Subcutaneous adipose tissue (tissue), 4 donors: Measurements from ENCODE around the gene RHOJ. TPM values are rescaled to one million over a fixed set of nuclear protein-coding genes. Genes with fewer than 3 reads are reported as not detected.

ENCODE experiments used
- total RNA-seq, 4 donors: library from RNA; depleted of rRNA; stranded (reverse); fragments of >200 nt; gene quantifications; one replicate each; pipeline ENCODE4 v1.1.0, GENCODE V29; 2016
- TF ChIP-seq, protein P1 (sequence below): fragments of 450-650 bp; IDR thresholded peaks from one replicate; pipeline ENCODE4 v1.5.1; 2016; ENCODE audit warnings: low read depth, mild to moderate bottlenecking, control low read depth, antibody characterized with exemption, moderate library complexity

Gene RHOJ
- total RNA-seq, 4 donors from 2014 or later = 5.3 to 23.2 (median 8.4) TPM

DNA sequence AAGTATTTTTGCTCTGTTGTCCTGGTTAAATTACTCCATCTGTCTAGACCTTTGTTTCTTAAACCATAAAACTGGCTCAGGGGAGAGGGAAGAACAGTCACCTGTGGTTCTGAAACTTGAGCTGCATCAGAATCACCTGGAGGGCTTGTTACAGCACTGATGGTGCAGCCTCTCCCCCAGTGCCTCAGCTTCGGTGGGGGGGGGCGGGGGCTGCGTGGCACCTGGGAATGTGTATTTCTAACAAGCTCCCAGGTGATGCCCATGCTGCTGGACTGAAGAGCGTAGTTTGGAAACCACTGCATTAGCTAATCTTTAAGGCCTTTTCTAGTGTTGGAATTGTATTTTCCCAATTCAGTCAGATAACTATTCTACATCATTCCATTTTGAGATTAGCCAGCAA is 71.8 kb downstream of the RHOJ start:
- TF ChIP-seq, protein P1, sequence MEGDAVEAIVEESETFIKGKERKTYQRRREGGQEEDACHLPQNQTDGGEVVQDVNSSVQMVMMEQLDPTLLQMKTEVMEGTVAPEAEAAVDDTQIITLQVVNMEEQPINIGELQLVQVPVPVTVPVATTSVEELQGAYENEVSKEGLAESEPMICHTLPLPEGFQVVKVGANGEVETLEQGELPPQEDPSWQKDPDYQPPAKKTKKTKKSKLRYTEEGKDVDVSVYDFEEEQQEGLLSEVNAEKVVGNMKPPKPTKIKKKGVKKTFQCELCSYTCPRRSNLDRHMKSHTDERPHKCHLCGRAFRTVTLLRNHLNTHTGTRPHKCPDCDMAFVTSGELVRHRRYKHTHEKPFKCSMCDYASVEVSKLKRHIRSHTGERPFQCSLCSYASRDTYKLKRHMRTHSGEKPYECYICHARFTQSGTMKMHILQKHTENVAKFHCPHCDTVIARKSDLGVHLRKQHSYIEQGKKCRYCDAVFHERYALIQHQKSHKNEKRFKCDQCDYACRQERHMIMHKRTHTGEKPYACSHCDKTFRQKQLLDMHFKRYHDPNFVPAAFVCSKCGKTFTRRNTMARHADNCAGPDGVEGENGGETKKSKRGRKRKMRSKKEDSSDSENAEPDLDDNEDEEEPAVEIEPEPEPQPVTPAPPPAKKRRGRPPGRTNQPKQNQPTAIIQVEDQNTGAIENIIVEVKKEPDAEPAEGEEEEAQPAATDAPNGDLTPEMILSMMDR = no peak

DNA sequence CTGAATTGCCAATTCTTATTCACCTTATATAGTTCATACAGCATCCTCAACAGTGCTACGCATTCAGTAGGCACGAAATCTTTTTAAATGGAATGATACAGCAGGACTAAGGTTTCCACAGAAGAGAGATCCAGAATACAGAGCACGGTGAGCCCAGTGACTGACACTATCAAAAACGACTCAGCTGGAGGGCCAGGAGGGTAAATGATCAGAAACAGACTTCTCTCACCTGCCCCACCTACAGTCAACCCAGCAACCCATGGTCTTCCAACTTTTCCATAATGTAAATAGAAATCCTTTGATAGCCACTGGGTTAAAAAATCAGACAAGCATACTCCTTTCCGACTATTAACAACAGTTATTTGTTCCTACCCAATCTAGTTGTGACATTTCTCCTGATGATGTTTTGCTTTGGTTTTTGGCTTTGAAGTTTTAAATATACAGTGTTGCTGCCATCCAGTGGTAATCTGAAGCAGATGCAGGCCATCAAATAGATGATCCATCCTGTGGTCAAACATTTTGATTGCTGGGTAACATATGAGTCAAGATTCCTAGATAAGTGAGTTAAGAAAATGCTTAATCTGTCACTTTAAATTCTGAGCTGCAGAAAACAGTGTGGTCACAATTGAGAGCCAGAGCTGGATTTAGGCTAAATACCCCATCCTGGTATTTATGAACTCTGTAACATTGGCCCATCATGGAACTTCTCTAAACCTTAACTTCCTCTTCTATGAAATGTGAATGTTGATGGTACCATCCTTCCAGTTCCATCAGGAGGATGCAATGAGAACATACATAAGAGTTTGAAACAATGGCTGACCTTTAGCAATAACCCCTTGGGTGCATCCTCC is 72.5 kb downstream of the RHOJ start:
- TF ChIP-seq, protein P1 = no peak

DNA sequence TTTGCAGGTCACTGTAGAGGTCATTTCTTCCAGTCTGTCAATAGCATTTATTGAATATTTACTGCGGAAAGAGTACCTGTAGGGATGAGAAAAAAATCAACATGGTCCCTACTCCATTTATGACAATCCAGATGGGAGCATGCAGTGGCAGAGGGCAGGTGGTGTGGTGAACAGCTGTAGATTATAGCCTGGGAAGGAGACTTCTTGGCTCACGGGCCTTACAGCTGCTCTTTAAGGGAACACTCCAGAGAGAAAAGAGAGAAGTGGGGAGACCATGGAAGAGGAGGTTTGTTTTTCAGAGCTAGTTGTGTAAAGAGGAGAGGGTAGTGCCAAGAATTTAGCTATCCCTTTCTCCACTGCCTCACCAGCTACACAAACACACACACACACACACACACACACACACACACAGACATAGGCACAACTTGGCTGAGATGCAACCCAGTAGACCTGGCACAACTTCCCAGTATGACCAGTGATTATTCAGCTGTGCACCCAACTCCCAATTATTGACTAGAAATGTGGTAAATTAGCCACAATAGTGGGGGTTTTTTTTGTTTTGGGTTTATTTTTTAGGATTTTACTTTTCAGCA is 73.4 kb downstream of the RHOJ start:
- TF ChIP-seq, protein P1 = no peak

DNA sequence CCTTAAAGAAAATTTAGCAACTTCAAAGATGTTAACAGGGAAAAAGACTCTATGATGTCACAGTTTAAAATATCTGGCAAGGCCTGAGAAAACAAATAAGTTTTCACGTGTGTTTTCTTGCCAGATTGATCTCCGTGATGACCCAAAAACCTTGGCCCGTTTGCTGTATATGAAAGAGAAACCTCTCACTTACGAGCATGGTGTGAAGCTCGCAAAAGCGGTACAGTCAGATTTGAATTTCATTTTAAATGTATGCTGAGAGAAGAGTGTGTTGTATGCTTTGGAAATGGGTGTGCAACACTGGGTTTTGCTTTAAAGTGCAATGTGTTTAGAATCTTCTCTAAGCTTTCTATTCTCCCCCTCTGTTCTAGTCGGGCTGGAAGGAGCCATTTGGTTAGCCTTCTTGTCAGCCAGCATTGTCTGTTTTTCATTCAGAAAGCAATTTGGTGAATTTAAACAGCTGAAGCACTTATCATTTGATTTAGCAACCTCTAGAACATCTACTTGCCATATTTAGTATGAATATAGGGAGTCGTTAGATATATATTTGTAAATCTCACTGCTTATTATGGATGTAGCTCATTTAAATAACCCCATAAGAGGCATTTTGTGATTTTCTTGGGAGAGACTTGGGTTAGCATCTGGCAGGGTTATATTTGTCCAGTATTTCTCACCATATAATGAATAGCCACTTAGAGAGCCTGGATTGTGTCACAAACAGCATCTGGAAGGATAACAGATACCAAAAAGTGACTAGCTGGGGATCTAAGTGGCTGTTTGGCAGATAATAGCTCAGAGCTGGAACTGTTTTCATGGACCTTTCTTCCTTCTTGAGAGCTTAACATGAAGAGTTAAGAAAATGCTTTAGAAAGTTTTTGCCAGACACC is 79.0 kb downstream of the RHOJ start:
- TF ChIP-seq, protein P1 = no peak

- TF ChIP-seq, protein P1 = no peak
Observed at GRCh38 chr14:63283884-63284248, 79.6 kb downstream of the RHOJ start.

GRCh38 chr14:63286071-63286470 is 81.8 kb downstream of the RHOJ start:
- TF ChIP-seq, protein P1 = no peak
